Panc1 (cell line): ENCODE measurements around the gene KDM4B.

Source experiments
- POLR2AphosphoS5 ChIP-seq: IDR thresholded peaks from 2 replicates; pipeline ENCODE4 v1.6.1; 2012; ENCODE audit warnings: mild to moderate bottlenecking, low read depth, low read length, moderate library complexity
- REST ChIP-seq, 2 experiments: IDR thresholded peaks; 2 replicates each; pipeline ENCODE4 v1.6.1; 2011 to 2012; ENCODE audit warnings: low read depth in 2 of 2, control low read depth in 1 of 2, low read length in 1 of 2, mild to moderate bottlenecking in 1 of 2, moderate library complexity in 1 of 2; ENCODE audit not compliant: insufficient read depth in 1 of 2
- TF ChIP-seq, protein P1 (sequence below): fragments of 450-650 bp; IDR thresholded peaks from 2 replicates; pipeline ENCODE4 v1.5.1; 2017; ENCODE audit warnings: mild to moderate bottlenecking

DNA sequence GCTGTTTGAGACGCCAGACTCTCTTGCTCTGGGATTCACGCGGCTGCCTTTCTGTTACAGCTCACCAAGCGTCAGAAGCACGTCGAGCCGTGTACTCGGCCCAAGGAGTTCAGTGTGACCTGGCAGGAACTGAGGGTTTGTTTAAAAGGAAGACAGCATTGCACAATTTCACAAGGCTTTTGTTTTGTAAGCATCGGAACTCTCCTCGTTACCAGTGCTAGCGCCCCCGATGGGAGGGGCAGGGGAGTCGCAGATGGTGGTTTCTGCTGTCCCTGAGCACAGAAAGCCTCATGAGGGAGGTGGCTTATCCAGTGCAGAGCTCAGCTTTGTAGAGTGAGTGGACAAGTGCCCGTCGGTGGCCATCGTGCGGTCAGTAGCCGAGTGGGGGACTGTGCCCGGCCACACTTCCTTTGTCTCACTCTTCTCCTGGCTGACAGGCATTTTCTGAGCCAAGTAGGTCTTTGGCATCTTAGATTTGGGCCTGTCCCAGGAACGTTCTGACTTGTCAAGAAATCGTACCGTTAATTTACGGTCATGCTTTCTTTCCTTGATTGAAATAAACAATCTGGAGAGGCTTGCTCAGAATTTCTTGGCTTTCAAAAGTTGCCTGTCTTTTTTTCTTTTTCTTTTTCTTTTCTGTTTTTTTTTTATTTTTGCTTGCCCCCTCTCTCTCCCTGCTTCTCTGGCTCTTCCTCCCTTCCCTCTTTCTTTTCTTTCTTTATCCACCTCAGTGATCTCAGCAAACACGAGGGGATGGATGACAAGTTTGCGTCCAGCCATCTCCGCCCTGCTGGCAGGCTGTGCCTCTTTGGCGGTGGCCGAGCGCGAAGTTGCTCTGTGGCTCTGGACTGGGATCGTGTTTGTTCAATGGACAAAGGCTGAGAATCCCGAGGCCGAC is 7.7 kb downstream of the KDM4B start:
- TF ChIP-seq, protein P1, sequence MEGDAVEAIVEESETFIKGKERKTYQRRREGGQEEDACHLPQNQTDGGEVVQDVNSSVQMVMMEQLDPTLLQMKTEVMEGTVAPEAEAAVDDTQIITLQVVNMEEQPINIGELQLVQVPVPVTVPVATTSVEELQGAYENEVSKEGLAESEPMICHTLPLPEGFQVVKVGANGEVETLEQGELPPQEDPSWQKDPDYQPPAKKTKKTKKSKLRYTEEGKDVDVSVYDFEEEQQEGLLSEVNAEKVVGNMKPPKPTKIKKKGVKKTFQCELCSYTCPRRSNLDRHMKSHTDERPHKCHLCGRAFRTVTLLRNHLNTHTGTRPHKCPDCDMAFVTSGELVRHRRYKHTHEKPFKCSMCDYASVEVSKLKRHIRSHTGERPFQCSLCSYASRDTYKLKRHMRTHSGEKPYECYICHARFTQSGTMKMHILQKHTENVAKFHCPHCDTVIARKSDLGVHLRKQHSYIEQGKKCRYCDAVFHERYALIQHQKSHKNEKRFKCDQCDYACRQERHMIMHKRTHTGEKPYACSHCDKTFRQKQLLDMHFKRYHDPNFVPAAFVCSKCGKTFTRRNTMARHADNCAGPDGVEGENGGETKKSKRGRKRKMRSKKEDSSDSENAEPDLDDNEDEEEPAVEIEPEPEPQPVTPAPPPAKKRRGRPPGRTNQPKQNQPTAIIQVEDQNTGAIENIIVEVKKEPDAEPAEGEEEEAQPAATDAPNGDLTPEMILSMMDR, result no peak
- no peak for TF ChIP-seq POLR2AphosphoS5
- TF ChIP-seq REST (IDR thresholded peaks at IDR 0.05; ENCODE audit: insufficient read depth in 1 of 2, low read depth in 2 of 2, low read length in 1 of 2), result no peak
